GM12878 (cell line): ENCODE measurements around the gene SPHK2. TPM values are rescaled to one million over a fixed set of nuclear protein-coding genes. Genes with fewer than 3 reads are reported as not detected.
A peak's percentile ranks its signal among the peaks of the same experiment; 100 is the strongest.

Source experiments
- ATAC-seq: fragments of 200-7000 bp; cut with Tn5 transposase; 3 replicates; pipeline ENCODE4 v1.9.1; 2020; ENCODE audit warnings: mild to moderate bottlenecking, moderate library complexity
- BruUV-seq: library from RNA; stranded (reverse); fragments of 400-500 nt; replicated peaks from 2 replicates; lab custom pipeline; 2021; lab: Mats Ljungman, UMichigan
- CTCF ChIA-PET: fragments of 300-600 bp; sonication (Branson Sonifier 250); formaldehyde crosslinking; extraction: SDS; loops from one replicate; lab custom pipeline; 2021; ENCODE audit warnings: inconsistent platforms; lab: Yijun Ruan, JAX
- POLR2A ChIA-PET: fragments of 350-600 bp; formaldehyde crosslinking; extraction: SDS; loops from one replicate; lab custom pipeline; 2021; ENCODE audit warnings: inconsistent platforms; lab: Charles Lee
- RAD21 ChIA-PET: fragments of 300-600 bp; sonication (Branson Sonifier 250); formaldehyde crosslinking; loops from one replicate; lab custom pipeline; 2023; ENCODE audit warnings: antibody characterized with exemption; ENCODE audit not compliant: unreplicated experiment; lab: Charles Lee
- SMC1A ChIA-PET: fragments of 300-600 bp; sonication (Branson Sonifier 250); formaldehyde crosslinking; loops from one replicate; lab custom pipeline; 2023; ENCODE audit not compliant: unreplicated experiment, uncharacterized antibody; lab: Charles Lee
- DNase-seq: peaks from one replicate; pipeline ENCODE4 v3.0.0-alpha.2; 2011; ENCODE audit warnings: low read depth, low spot score
- FAIRE-seq: peaks from 3 replicates; lab custom pipeline; 2011; peaks lifted over from hg19 to GRCh38; lab: Jason Lieb, UNC
- H2AFZ ChIP-seq: 2 replicates; pipeline ENCODE4 v1.6.0; 2011; ENCODE audit warnings: low read depth, low read length, control low read depth; ENCODE audit not compliant: control insufficient read depth
- H3K27ac ChIP-seq: 2 replicates; pipeline ENCODE4 v1.5.1; 2011; ENCODE audit warnings: control low read depth; ENCODE audit not compliant: control insufficient read depth, insufficient read depth
- H3K27me3 ChIP-seq, 2 experiments: replicated peaks in 1 of 2; 2 replicates each; pipeline versions ENCODE4 v1.6.0 to v1.6.1; 2011; ENCODE audit warnings: low read length in 1 of 2; ENCODE audit not compliant: control insufficient read depth in 2 of 2, insufficient read depth in 2 of 2
- H3K36me3 ChIP-seq, 2 experiments: 2 replicates each; pipeline ENCODE4 v1.5.1; 2011; ENCODE audit warnings: low read length in 1 of 2; ENCODE audit not compliant: control insufficient read depth in 2 of 2, insufficient read depth in 2 of 2
- H3K4me1 ChIP-seq: 2 replicates; pipeline ENCODE4 v1.6.1; 2011; ENCODE audit warnings: mild to moderate bottlenecking, low read length, moderate library complexity, mixed read lengths; ENCODE audit not compliant: control insufficient read depth, insufficient read depth
- H3K4me2 ChIP-seq: 2 replicates; pipeline ENCODE4 v1.6.0; 2011; ENCODE audit warnings: control low read depth; ENCODE audit not compliant: control insufficient read depth, insufficient read depth
- H3K4me3 ChIP-seq: fragments of 200-600 bp; sonication (generic); 2 replicates; pipeline ENCODE4 v1.5.1; 2016
- H3K79me2 ChIP-seq: 2 replicates; pipeline ENCODE4 v1.6.0; 2011; ENCODE audit warnings: low read length; ENCODE audit not compliant: control insufficient read depth, insufficient read depth
- H3K9ac ChIP-seq: 2 replicates; pipeline ENCODE4 v1.8.0; 2011; ENCODE audit warnings: low read length, control low read depth, mixed read lengths; ENCODE audit not compliant: control insufficient read depth, insufficient read depth
- H3K9me3 ChIP-seq: replicated peaks from 3 replicates; pipeline ENCODE4 v1.5.1; 2011; ENCODE audit warnings: mild to moderate bottlenecking, low read length; ENCODE audit not compliant: control insufficient read depth, insufficient read depth
- H4K20me1 ChIP-seq: 2 replicates; pipeline ENCODE4 v1.6.0; 2011; ENCODE audit not compliant: control insufficient read depth, insufficient read depth
- BCL11A ChIP-seq: IDR thresholded peaks from 2 replicates; pipeline ENCODE4 v1.6.1; 2011; ENCODE audit warnings: low read depth, low read length
- BHLHE40 ChIP-seq, 2 experiments: fragments of 450-650 bp in 1 of 2; IDR thresholded peaks; 2 replicates each; pipeline ENCODE4 v1.6.1; 2011 to 2017; ENCODE audit warnings: low read depth in 2 of 2, borderline replicate concordance in 1 of 2, improper control_type of control experiment in 1 of 2, low read length in 1 of 2, mild to moderate bottlenecking in 1 of 2
- CHD2 ChIP-seq: IDR thresholded peaks from 2 replicates; pipeline ENCODE4 v1.6.1; 2011; ENCODE audit warnings: low read depth, low read length, improper control_type of control experiment, borderline replicate concordance
- CTCF ChIP-seq, 3 experiments: IDR thresholded peaks in 2 of 3; conservative IDR thresholded peaks in 1 of 3; 2 replicates each; pipeline ENCODE4 v1.5.1; 2011; ENCODE audit warnings: low read depth in 3 of 3, low read length in 3 of 3, mild to moderate bottlenecking in 3 of 3, control low read depth in 2 of 3, moderate library complexity in 2 of 3, inconsistent platforms in 1 of 3, mixed read lengths in 1 of 3; ENCODE audit not compliant: control insufficient read depth in 2 of 3, insufficient read depth in 1 of 3; ENCODE audit errors: extremely low read depth in 1 of 3
- HDAC2 ChIP-seq: fragments of 200-600 bp; sonication (generic); IDR thresholded peaks from 2 replicates; pipeline ENCODE4 v1.6.1; 2017
- IKZF1 ChIP-seq: fragments of 450-650 bp; conservative IDR thresholded peaks from 2 replicates; pipeline ENCODE4 v1.6.1; 2017; ENCODE audit warnings: antibody characterized with exemption, mild to moderate bottlenecking
- JUNB ChIP-seq: IDR thresholded peaks from 2 replicates; pipeline ENCODE4 v1.6.1; 2016; ENCODE audit warnings: antibody characterized with exemption, mild to moderate bottlenecking
- KDM1A ChIP-seq: fragments of 200-600 bp; sonication (generic); IDR thresholded peaks from 2 replicates; pipeline ENCODE4 v1.6.1; 2016; ENCODE audit warnings: borderline replicate concordance
- KLF5 ChIP-seq: fragments of 450-650 bp; IDR thresholded peaks from 2 replicates; pipeline ENCODE4 v1.6.1; 2014; ENCODE audit warnings: mild to moderate bottlenecking; ENCODE audit not compliant: partially characterized antibody
- LARP7 ChIP-seq: fragments of 450-650 bp; IDR thresholded peaks from 2 replicates; pipeline ENCODE4 v1.6.1; 2017; ENCODE audit warnings: mild to moderate bottlenecking
- MLLT1 ChIP-seq: fragments of 450-650 bp; IDR thresholded peaks from 2 replicates; pipeline ENCODE4 v1.6.1; 2016; ENCODE audit warnings: mild to moderate bottlenecking
- NBN ChIP-seq: fragments of 450-650 bp; IDR thresholded peaks from 2 replicates; pipeline ENCODE4 v1.6.1; 2016
- PKNOX1 ChIP-seq: fragments of 450-650 bp; IDR thresholded peaks from 2 replicates; pipeline ENCODE4 v1.6.1; 2016; ENCODE audit warnings: mild to moderate bottlenecking
- POLR2AphosphoS2 ChIP-seq: IDR thresholded peaks from 2 replicates; pipeline ENCODE4 v1.6.1; 2011; ENCODE audit warnings: low read depth, mild to moderate bottlenecking, low read length, improper control_type of control experiment, moderate library complexity
- RAD21 ChIP-seq: IDR thresholded peaks from 2 replicates; pipeline ENCODE4 v1.6.1; 2011; ENCODE audit warnings: mild to moderate bottlenecking, low read depth, low read length, moderate library complexity; ENCODE audit not compliant: insufficient read depth
- SMARCA5 ChIP-seq: fragments of 450-650 bp; IDR thresholded peaks from 2 replicates; pipeline ENCODE4 v1.6.1; 2017; ENCODE audit warnings: mild to moderate bottlenecking
- SP1 ChIP-seq: IDR thresholded peaks from one replicate; pipeline ENCODE4 v1.6.1; 2011; ENCODE audit warnings: low read depth, low read length
- TCF12 ChIP-seq: IDR thresholded peaks from 2 replicates; pipeline ENCODE4 v1.6.1; 2011; ENCODE audit warnings: low read depth, mild to moderate bottlenecking, low read length
- WGBS: methylation state at CpG from one replicate; pipeline ENCODE4 v1.1.6; 2016; ENCODE audit warnings: low lambda C conversion rate; ENCODE audit not compliant: insufficient replicate concordance, insufficient coverage; ENCODE audit errors: missing lambda C conversion rate; 5-methylcytosine and 5-hydroxymethylcytosine counted together
- in situ Hi-C: fragments of 300-500 bp; cut with MboI; formaldehyde crosslinking; loops from 9 replicates; pipeline ENCODE4 v1.14.3; 2018; ENCODE audit warnings: mixed read lengths
- intact Hi-C: fragments of 100-400 bp; cut with micrococcal nuclease; formaldehyde crosslinking; loops from one replicate; pipeline ENCODE4 v1.14.2; 2022; ENCODE audit not compliant: unreplicated experiment
- polyA plus RNA-seq, 11 experiments: library from polyadenylated mRNA; depleted of rRNA in 4 of 11; unstranded in 6 of 11; stranded (reverse) in 5 of 11; fragments of >200 nt; fragmentation: Nextera tagmentation in 4 of 11; fragmentation: Illumina TruSeq in 1 of 11; extraction: Ambion mirVana in 4 of 11; extraction: Trizol in 1 of 11; gene quantifications; 1 replicate in 1 of 11; 2 replicates in 10 of 11; pipeline versions ENCODE4 v1.2.1 to v1.2.3, GENCODE V29; 2011 to 2016; ENCODE audit warnings: inconsistent platforms in 2 of 11, missing spikeins in 2 of 11, low read depth in 1 of 11
- total RNA-seq, 4 experiments: library from RNA; depleted of rRNA in 3 of 4; stranded (reverse); fragments of >200 nt in 3 of 4; fragmentation: Illumina TruSeq in 1 of 4; extraction: Trizol in 1 of 4; gene quantifications; 2 replicates each; pipeline versions ENCODE4 v1.2.1 to v1.2.3, GENCODE V29; 2013 to 2021

SPHK2 gene
- total and polyA plus RNA-seq, 10 of the 15 experiments (the other 5 are each of a cell fraction or from before 2014, with no cell fraction given): 0.37 to 40.5 (median 11.2) TPM

DNA sequence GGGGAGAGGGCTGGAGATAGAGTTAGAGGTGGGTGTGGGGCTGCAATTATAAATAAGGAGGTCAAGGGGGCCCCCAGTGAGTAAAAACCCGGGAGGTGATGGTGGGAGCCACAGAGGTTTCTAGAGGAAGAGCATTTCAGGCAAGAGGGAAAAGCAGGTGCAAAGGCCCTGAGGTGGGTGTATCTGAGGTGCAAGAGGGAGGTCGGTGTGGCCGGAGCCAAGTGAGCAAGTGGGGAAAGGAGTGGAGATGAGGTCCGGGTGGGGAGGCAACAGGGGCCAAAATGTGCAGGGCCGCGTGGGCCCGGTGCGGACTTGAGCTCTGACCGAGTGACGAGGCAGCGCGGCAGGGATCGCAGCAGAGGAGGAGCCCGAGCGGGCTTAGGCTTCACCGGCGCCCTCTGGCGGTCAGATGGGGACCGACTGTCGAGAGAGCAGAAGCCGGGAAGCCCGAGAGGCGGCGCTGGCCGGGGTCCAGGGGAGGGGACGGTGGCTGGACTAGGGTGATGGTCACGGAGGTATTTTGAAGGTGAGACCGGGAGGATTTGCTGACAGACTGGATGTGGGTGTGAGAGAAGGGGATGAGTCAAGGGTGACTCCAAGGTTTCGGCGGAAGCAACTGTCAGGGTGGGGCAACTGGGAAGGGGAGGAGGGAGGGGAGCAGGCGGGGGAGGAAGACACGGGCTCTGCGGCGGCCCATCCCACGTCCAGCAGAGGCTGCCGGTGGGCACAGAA lies 30.5 kb upstream of the SPHK2 start:
- Histone ChIP-seq H3K27me3 (peaks cover 0 to 2% of the 10 kb centered on the region in 2 experiments; a peak in 1 of 4 replicates), H3K9me3 (no peaks in the 10 kb centered on the region), H3K4me3 (no peak overlapping the region), H2AFZ (peak overlapping the region; percentile 72), H3K27ac (no peak overlapping the region), H3K79me2 (no peaks in the 10 kb centered on the region), H3K4me2 (peak overlapping the region; percentile 77), H3K9ac (no peak overlapping the region), H3K36me3 (no peaks in the 10 kb centered on the region), H3K4me1 (peaks cover 4% of the 10 kb centered on the region), H4K20me1 (no peaks in the 10 kb centered on the region)
- ChIA-PET CTCF (interaction anchor here (0.6 to 9.9 kb wide), 12 partner anchors 9 to 350 kb away, joined by 3 to 155 read pairs (median 3); no protein-coding TSS in a partner anchor), POLR2A (no interaction called here), SMC1A (interaction anchor here (0.7 to 0.8 kb wide), 2 partner anchors 20 kb away, joined by 3 read pairs; no protein-coding TSS in a partner anchor), RAD21 (interaction anchor here (0.6 to 6.8 kb wide), 4 partner anchors 82 to 322 kb away, joined by 3 to 69 read pairs (median 4); no protein-coding TSS in a partner anchor)
- 7% methylated on average over 27 of the region's 36 CpGs for WGBS
- ATAC-seq (peak; percentile 92), DNase-seq (no peak), FAIRE-seq (peak; percentile 27)
- BruUV-seq: no TSS peak
- intact Hi-C loops: no loop called here
- in situ Hi-C loops: loop anchor here (5.0 kb wide), 1 partner anchor 272 kb away; no protein-coding TSS in a partner anchor
- TF ChIP-seq PKNOX1: 0 out of 2 replicates have a peak, but pooled peaks have one; percentile 16
- no peak for TF ChIP-seq CHD2
- TF ChIP-seq NBN: peak; percentile 75
- peak in 1 of 2 experiments; percentile 26; a peak in 1 of 4 replicates for TF ChIP-seq BHLHE40 (IDR thresholded peaks at IDR 0.05; ENCODE audit: borderline replicate concordance in 1 of 2, low read depth in 2 of 2, low read length in 1 of 2)
- 0 out of 2 replicates have a peak, but pooled peaks have one; percentile 48 for TF ChIP-seq LARP7
- peak; percentile 96 for TF ChIP-seq SMARCA5
- TF ChIP-seq MLLT1: peak; percentile 57; the same call in 1 of the 2 replicates
- TF ChIP-seq CTCF (IDR thresholded peaks at IDR 0.05 in 2 of 3, conservative IDR thresholded peaks at IDR 0.05 in 1 of 3; ENCODE audit: control insufficient read depth in 2 of 3, extremely low read depth in 1 of 3, insufficient read depth in 1 of 3, low read depth in 3 of 3, low read length in 3 of 3): peak; percentile 93 to 97 (median 94)
- TF ChIP-seq IKZF1: peak; percentile 52
- TF ChIP-seq JUNB: no peak
- TF ChIP-seq KLF5: peak; percentile 62
- TF ChIP-seq SP1: no peak
- TF ChIP-seq POLR2AphosphoS2: no peak
- TF ChIP-seq HDAC2: 0 out of 2 replicates have a peak, but pooled peaks have one; percentile 77
- 0 out of 2 replicates have a peak, but pooled peaks have one; percentile 3 for TF ChIP-seq BCL11A
- peak; percentile 51 for TF ChIP-seq RAD21
- TF ChIP-seq KDM1A: 0 out of 2 replicates have a peak, but pooled peaks have one; percentile 42
- TF ChIP-seq TCF12: 0 out of 2 replicates have a peak, but pooled peaks have one; percentile 9
